T-helper 1 cell treated with Interleukin-12 subunit alpha and Interleukin-12 subunit beta and Interleukin-4 antibody, amounts not matched to agents 30 μg/mL and 1 μg/mL, for 36 hours (primary cell): ENCODE measurements around the gene PAK6.

ENCODE experiments used
- H3K27ac Mint-ChIP-seq: one replicate; pipeline ENCODE4 v1.8.0; 2021; ENCODE audit warnings: mild to moderate bottlenecking, mixed read lengths
- H3K27me3 Mint-ChIP-seq: one replicate; pipeline ENCODE4 v1.8.0; 2021; ENCODE audit warnings: low read depth, mixed read lengths
- H3K36me3 Mint-ChIP-seq: one replicate; pipeline ENCODE4 v1.8.0; 2021; ENCODE audit warnings: low read depth, mixed read lengths
- H3K4me1 Mint-ChIP-seq: one replicate; pipeline ENCODE4 v1.8.0; 2021; ENCODE audit warnings: low read depth, mixed read lengths
- H3K4me3 Mint-ChIP-seq: one replicate; pipeline ENCODE4 v1.8.0; 2021; ENCODE audit warnings: mild to moderate bottlenecking, moderate library complexity, mixed read lengths
- H3K9me3 Mint-ChIP-seq: one replicate; pipeline ENCODE4 v1.8.0; 2021; ENCODE audit warnings: mixed read lengths

Gene PAK6

DNA sequence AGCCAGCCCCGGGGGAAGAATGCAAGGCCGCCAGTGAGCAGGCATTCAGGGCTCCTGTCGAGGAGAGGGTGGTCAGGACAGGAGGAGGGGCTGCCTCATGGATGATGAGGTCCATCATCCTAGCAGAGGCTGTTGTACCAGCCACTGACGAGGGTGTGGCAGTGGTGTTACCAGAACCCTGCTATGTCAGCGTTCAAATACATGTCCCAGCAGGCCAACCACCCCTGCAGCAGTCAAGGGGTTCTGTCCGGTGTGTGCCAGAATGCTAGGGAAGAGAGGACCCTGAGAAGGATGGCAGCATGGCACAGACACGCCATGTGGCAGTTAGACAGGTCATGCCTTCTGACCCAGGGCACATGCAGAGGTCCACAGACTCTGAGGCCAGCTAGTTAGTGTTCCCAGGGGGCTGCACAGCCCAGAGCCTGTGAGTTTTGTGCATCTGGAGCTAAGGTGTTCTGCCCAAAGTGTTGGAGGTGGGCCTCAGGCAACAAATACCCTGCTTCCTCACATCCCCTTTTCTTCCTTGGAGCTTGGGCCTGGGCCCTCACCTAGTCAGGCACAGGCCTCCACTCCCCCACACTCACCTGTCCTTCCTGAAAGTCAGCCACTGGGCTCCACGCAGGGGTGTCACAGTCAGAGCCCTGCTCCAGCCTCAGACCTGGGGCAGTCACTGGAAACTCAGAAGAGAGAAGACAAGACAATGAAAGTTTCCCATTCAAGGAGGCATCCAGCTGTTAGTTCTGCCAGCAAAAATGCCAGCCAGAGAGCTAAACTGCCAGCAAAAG is 7.8 kb downstream of the PAK6 start:
- Mint-ChIP-seq H3K4me3 (no peak overlapping the region), H3K9me3 (no peaks in the 10 kb centered on the region), H3K27me3 (peaks cover 30% of the 10 kb centered on the region), H3K36me3 (no peaks in the 10 kb centered on the region), H3K27ac (no peak overlapping the region), H3K4me1 (peaks cover 5% of the 10 kb centered on the region)

- H3K27me3 Mint-ChIP-seq, result peaks cover 33% of the 10 kb centered on the region
Observed at GRCh38 chr15:40247406-40247971, 8.6 kb downstream of the PAK6 start.

GRCh38 chr15:40248006-40248783 is 9.3 kb downstream of the PAK6 start:
- no peak overlapping the region for H3K4me3 Mint-ChIP-seq
- no peaks in the 10 kb centered on the region for H3K36me3 Mint-ChIP-seq
- peaks cover 35% of the 10 kb centered on the region for H3K27me3 Mint-ChIP-seq

More at GRCh38 chr15:40247406-40247971, 8.6 kb downstream of the PAK6 start:
- H3K4me3 Mint-ChIP-seq, result no peak overlapping the region
- no peaks in the 10 kb centered on the region for H3K9me3 Mint-ChIP-seq
- H3K4me1 Mint-ChIP-seq, result peaks cover 5% of the 10 kb centered on the region
- H3K36me3 Mint-ChIP-seq, result no peaks in the 10 kb centered on the region
- no peak overlapping the region for H3K27ac Mint-ChIP-seq

GRCh38 chr15:40249477-40250303 is 10.8 kb downstream of the PAK6 start:
- Mint-ChIP-seq H3K4me3 (no peak overlapping the region), H3K27me3 (peaks cover 47% of the 10 kb centered on the region), H3K4me1 (peaks cover 2% of the 10 kb centered on the region), H3K27ac (no peak overlapping the region), H3K36me3 (no peaks in the 10 kb centered on the region), H3K9me3 (no peaks in the 10 kb centered on the region)

More at GRCh38 chr15:40248006-40248783, 9.3 kb downstream of the PAK6 start:
- H3K27ac Mint-ChIP-seq, result no peak overlapping the region
- H3K9me3 Mint-ChIP-seq, result no peaks in the 10 kb centered on the region
- peaks cover 5% of the 10 kb centered on the region for H3K4me1 Mint-ChIP-seq

- no peaks in the 10 kb centered on the region for H3K36me3 Mint-ChIP-seq
- no peak overlapping the region for H3K4me3 Mint-ChIP-seq
- peaks cover 2% of the 10 kb centered on the region for H3K4me1 Mint-ChIP-seq
- H3K27me3 Mint-ChIP-seq, result peaks cover 50% of the 10 kb centered on the region
- H3K9me3 Mint-ChIP-seq, result no peaks in the 10 kb centered on the region
- no peak overlapping the region for H3K27ac Mint-ChIP-seq
Observed at GRCh38 chr15:40250304-40250656, 11.4 kb downstream of the PAK6 start.

GRCh38 chr15:40250771-40251483 is 12.1 kb downstream of the PAK6 start:
- Mint-ChIP-seq H3K4me1 (peaks cover 2% of the 10 kb centered on the region), H3K4me3 (peak overlapping the region; percentile 15), H3K27ac (no peak overlapping the region), H3K9me3 (no peaks in the 10 kb centered on the region), H3K36me3 (no peaks in the 10 kb centered on the region), H3K27me3 (peaks cover 49% of the 10 kb centered on the region)

DNA sequence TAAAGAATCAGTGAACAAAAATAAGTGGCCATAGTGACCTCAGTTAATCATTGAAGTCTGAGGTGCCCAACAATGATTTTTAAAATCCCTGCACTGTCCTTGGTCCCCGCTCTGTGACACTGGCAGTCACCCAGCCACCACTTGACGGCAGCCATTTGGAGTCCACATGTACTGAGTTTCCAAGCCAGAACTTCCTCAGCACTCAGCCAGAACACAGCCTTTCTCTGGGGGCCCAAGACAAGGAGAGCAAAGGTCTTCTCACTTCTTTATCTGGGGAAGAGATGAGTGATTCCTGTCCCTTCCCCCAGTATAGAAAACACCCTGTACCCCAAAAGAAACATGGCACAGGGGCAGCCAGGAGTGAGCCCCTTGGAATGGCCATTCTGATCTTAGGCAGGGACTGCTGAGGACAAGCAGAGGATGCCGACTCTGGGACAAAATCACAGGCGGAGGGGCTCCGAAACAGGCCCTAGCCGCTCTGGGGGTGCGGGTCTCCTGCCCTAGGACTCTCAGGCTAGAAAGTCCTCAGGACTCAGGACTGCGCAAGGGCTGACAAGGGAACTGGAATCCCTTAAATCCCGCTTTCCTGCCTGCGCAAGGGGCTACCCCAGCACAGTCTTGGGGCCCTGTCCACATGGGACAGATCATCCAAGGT is 12.8 kb downstream of the PAK6 start:
- H3K9me3 Mint-ChIP-seq, result no peaks in the 10 kb centered on the region
- peaks cover 2% of the 10 kb centered on the region for H3K4me1 Mint-ChIP-seq
- no peak overlapping the region for H3K27ac Mint-ChIP-seq
- no peak overlapping the region for H3K4me3 Mint-ChIP-seq
- H3K36me3 Mint-ChIP-seq, result no peaks in the 10 kb centered on the region
- peaks cover 47% of the 10 kb centered on the region for H3K27me3 Mint-ChIP-seq

DNA sequence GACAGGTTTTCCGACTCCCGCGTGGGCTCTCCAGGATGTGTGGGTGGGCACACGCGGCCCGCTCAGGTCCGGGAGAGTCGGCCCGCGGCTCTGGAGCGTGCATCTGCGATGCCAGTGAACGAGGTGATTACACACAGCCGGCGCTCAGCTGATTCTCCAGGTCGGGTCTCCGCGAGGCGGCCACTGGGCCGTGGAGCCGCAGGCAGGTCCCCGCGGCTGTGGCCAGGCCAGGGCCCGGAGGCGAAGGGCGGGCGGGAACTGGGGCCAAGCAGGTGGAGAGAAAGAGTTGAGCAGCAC is 13.2 kb downstream of the PAK6 start:
- peaks cover 47% of the 10 kb centered on the region for H3K27me3 Mint-ChIP-seq
- H3K36me3 Mint-ChIP-seq, result no peaks in the 10 kb centered on the region

GRCh38 chr15:40252438-40253166 is 13.7 kb downstream of the PAK6 start:
- Mint-ChIP-seq H3K4me1 (peaks cover 2% of the 10 kb centered on the region), H3K27me3 (peaks cover 47% of the 10 kb centered on the region), H3K4me3 (peak overlapping the region; percentile 76), H3K27ac (no peak overlapping the region), H3K9me3 (no peaks in the 10 kb centered on the region), H3K36me3 (no peaks in the 10 kb centered on the region)

More for the DNA sequence above, 13.2 kb downstream of the PAK6 start:
- peaks cover 2% of the 10 kb centered on the region for H3K4me1 Mint-ChIP-seq
- H3K27ac Mint-ChIP-seq, result no peak overlapping the region
- no peak overlapping the region for H3K4me3 Mint-ChIP-seq
- H3K9me3 Mint-ChIP-seq, result no peaks in the 10 kb centered on the region

DNA sequence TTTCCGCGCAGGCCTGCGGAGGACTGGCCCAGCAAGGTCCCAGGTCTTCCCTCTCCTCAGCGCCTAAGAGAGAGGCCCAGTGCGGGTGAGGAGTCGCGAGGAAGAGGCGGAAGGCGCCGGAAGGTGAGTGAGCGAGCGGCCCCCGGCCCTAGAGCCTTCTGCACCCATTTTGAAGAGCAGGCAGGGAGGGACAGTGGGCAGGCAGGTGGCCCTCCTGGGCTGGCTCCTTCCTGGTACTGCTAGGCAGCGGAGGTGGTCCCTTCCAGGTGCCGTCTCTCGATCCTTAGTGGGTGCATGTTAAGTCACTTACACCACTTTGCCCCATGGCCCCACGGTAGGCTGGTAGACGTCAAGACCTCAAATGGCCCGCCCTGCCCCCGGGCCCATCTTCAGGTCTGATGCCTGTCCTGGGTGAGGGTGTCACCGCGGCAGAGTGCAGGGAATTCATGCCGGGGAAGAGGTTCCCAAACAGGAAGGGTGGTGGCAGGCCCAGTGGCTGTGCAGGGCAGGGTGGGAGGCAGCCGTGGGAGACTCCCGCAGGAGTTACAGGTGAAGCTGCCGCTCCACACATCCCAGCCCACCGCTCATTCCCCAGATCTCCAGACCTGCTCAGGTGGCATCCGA is 14.4 kb downstream of the PAK6 start:
- peaks cover 2% of the 10 kb centered on the region for H3K4me1 Mint-ChIP-seq
- no peak overlapping the region for H3K27ac Mint-ChIP-seq
- peak overlapping the region; percentile 76 for H3K4me3 Mint-ChIP-seq
- H3K9me3 Mint-ChIP-seq, result no peaks in the 10 kb centered on the region
- H3K27me3 Mint-ChIP-seq, result peaks cover 47% of the 10 kb centered on the region
- no peaks in the 10 kb centered on the region for H3K36me3 Mint-ChIP-seq

DNA sequence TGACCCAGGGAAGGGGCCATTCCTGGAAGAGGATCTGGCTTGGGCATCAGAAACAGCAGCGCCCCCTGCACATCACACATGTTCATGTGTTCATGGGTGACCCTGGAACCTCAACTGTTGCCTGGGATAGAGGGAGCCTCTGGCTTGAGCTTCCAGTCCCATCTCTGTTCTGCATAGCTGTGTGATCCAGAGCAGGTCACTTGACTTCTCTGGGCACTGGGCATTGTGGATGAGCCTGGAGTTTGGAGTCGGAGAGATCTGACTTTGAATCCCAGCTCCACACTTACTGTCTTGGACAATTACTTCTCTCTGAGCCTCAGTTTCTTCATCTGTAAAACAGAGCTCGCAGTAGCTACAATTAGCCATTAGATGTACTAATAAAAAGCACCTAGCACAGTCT is 15.6 kb downstream of the PAK6 start:
- no peak overlapping the region for H3K27ac Mint-ChIP-seq
- peaks cover 48% of the 10 kb centered on the region for H3K27me3 Mint-ChIP-seq
- H3K36me3 Mint-ChIP-seq, result no peaks in the 10 kb centered on the region
- no peaks in the 10 kb centered on the region for H3K9me3 Mint-ChIP-seq
- H3K4me1 Mint-ChIP-seq, result peaks cover 2% of the 10 kb centered on the region
- no peak overlapping the region for H3K4me3 Mint-ChIP-seq

GRCh38 chr15:40255033-40255432 is 16.2 kb downstream of the PAK6 start:
- no peak overlapping the region for H3K27ac Mint-ChIP-seq
- peaks cover 46% of the 10 kb centered on the region for H3K27me3 Mint-ChIP-seq
- no peak overlapping the region for H3K4me3 Mint-ChIP-seq
- no peaks in the 10 kb centered on the region for H3K9me3 Mint-ChIP-seq
- no peaks in the 10 kb centered on the region for H3K36me3 Mint-ChIP-seq
- H3K4me1 Mint-ChIP-seq, result peaks cover 2% of the 10 kb centered on the region
